K562 (cell line): Measurements from ENCODE around the gene LINGO3. TPM values are rescaled to one million over a fixed set of nuclear protein-coding genes. Genes with fewer than 3 reads are reported as not detected.

Experiments used
- ATAC-seq: fragments of 200-7000 bp; cut with Tn5 transposase; 3 replicates; pipeline ENCODE4 v1.9.1; 2020; ENCODE audit warnings: moderate library complexity
- BruUV-seq: library from RNA; stranded (reverse); fragments of 400-500 nt; replicated peaks from 2 replicates; lab custom pipeline; 2021; lab: Mats Ljungman, UMichigan
- CTCF ChIA-PET: fragments of 300-600 bp; formaldehyde crosslinking; extraction: SDS; loops from one replicate; lab custom pipeline; 2021; ENCODE audit warnings: low intra/inter-chr PET ratio; lab: Yijun Ruan, JAX
- POLR2A ChIA-PET: fragments of 300-600, 350-650 bp; sonication (Branson Sonifier 250); formaldehyde crosslinking; extraction: SDS; loops from one replicate; lab custom pipeline; 2021; ENCODE audit warnings: antibody characterized with exemption, inconsistent platforms; lab: Yijun Ruan, JAX
- DNase-seq, 4 experiments: peaks; one replicate each; pipeline versions ENCODE4 v3.0.0 to v3.0.0-alpha.2; 2011 to 2018; ENCODE audit warnings: low spot score in 3 of 4, mixed read lengths in 3 of 4; ENCODE audit errors: extremely low read depth in 1 of 4
- FAIRE-seq: peaks from 2 replicates; lab custom pipeline; 2011; peaks lifted over from hg19 to GRCh38; lab: Jason Lieb, UNC
- H2AFZ ChIP-seq: 2 replicates; pipeline ENCODE4 v1.6.0; 2011; ENCODE audit warnings: low read depth, low read length, control low read depth, inconsistent platforms
- H3K27ac ChIP-seq: fragments of 200-600 bp; 3 replicates; pipeline ENCODE4 v1.8.0; 2011; ENCODE audit warnings: low read depth, mild to moderate bottlenecking, control low read depth, inconsistent platforms, low read length, moderate library complexity, mixed read lengths; ENCODE audit errors: extremely low read depth
- H3K27me3 ChIP-seq, 2 experiments: fragments of 300-600 bp in 1 of 2; 2 replicates in 1 of 2; 3 replicates in 1 of 2; pipeline versions ENCODE4 v1.6.0 to v1.8.0; 2011; ENCODE audit warnings: inconsistent platforms in 2 of 2, low read length in 2 of 2, mild to moderate bottlenecking in 1 of 2, mixed read lengths in 1 of 2, moderate library complexity in 1 of 2; ENCODE audit not compliant: control insufficient read depth in 2 of 2, insufficient read depth in 2 of 2
- H3K36me3 ChIP-seq: fragments of 300-600 bp; 3 replicates; pipeline ENCODE4 v1.8.0; 2011; ENCODE audit warnings: mild to moderate bottlenecking, low read length, inconsistent platforms; ENCODE audit not compliant: control insufficient read depth, insufficient read depth
- H3K4me1 ChIP-seq, 2 experiments: fragments of 200-600 bp in 1 of 2; replicated peaks in 1 of 2; 2 replicates in 1 of 2; 3 replicates in 1 of 2; pipeline versions ENCODE4 v1.5.1 to v1.8.0; 2011; ENCODE audit warnings: inconsistent platforms in 2 of 2, low read length in 2 of 2, mild to moderate bottlenecking in 1 of 2, mixed read lengths in 1 of 2, moderate library complexity in 1 of 2; ENCODE audit not compliant: control insufficient read depth in 2 of 2, insufficient read depth in 2 of 2
- H3K4me2 ChIP-seq: 2 replicates; pipeline ENCODE4 v1.6.1; 2011; ENCODE audit warnings: low read length, control low read depth, inconsistent platforms, mixed read lengths; ENCODE audit not compliant: insufficient read depth
- H3K4me3 ChIP-seq: fragments of 200-600 bp; sonication (generic), shearing (Covaris generic); 2 replicates; pipeline ENCODE4 v1.5.1; 2016; ENCODE audit warnings: control low read depth, inconsistent platforms
- H3K79me2 ChIP-seq: fragments of 200-600 bp; 3 replicates; pipeline ENCODE4 v1.8.0; 2011; ENCODE audit warnings: low read length, inconsistent platforms; ENCODE audit not compliant: control insufficient read depth, insufficient read depth
- H3K9ac ChIP-seq, 2 experiments: 2 replicates each; pipeline versions ENCODE4 v1.6.0 to v1.6.1; 2011; ENCODE audit warnings: low read depth in 2 of 2, low read length in 2 of 2, control low read depth in 1 of 2, inconsistent platforms in 1 of 2, mild to moderate bottlenecking in 1 of 2, mixed read lengths in 1 of 2; ENCODE audit not compliant: insufficient read depth in 1 of 2
- H3K9me1 ChIP-seq: one replicate; pipeline ENCODE4 v1.6.0; 2011; ENCODE audit warnings: inconsistent platforms, mild to moderate bottlenecking, low read length, moderate library complexity; ENCODE audit not compliant: control insufficient read depth, insufficient read depth
- H3K9me3 ChIP-seq: replicated peaks from 2 replicates; pipeline ENCODE4 v1.5.1; 2011; ENCODE audit warnings: low read depth, low read length, inconsistent platforms; ENCODE audit not compliant: control insufficient read depth, insufficient read depth
- H4K20me1 ChIP-seq: replicated peaks from 2 replicates; pipeline ENCODE4 v1.6.1; 2011; ENCODE audit warnings: low read length, inconsistent platforms, mixed read lengths; ENCODE audit not compliant: control insufficient read depth, insufficient read depth
- ETV1 ChIP-seq: fragments of 450-650 bp; conservative IDR thresholded peaks from 2 replicates; pipeline ENCODE4 v1.6.1; 2016; ENCODE audit warnings: missing genetic modification characterization, control low read depth, low read depth, missing compliant biosample characterization
- POLR2G ChIP-seq: fragments of 200-400 bp; formaldehyde crosslinking; IDR thresholded peaks from 2 replicates; pipeline ENCODE4 v1.6.1; 2017; ENCODE audit warnings: low read depth, mild to moderate bottlenecking, antibody characterized with exemption, low read length, moderate library complexity
- RBFOX2 ChIP-seq: fragments of 200-400 bp; formaldehyde crosslinking; IDR thresholded peaks from 2 replicates; pipeline ENCODE4 v1.6.1; 2017; ENCODE audit warnings: low read depth, mild to moderate bottlenecking, low read length, moderate library complexity
- ZNF707 ChIP-seq: fragments of 250-450 bp; sonication (Bioruptor Pico); conservative IDR thresholded peaks from 2 replicates; pipeline ENCODE4 v1.8.0; 2022; ENCODE audit warnings: inconsistent platforms, mild to moderate bottlenecking, moderate library complexity
- WGBS: fragments of 100-300 bp; shearing (Covaris generic); methylation state at CpG from one replicate; pipeline ENCODE4 v1.1.6; 2016; ENCODE audit warnings: low coverage, mixed read lengths; ENCODE audit not compliant: insufficient coverage; ENCODE audit errors: missing lambda C conversion rate; 5-methylcytosine and 5-hydroxymethylcytosine counted together
- in situ Hi-C: fragments of 300-500 bp; cut with MboI; formaldehyde crosslinking; loops from 4 replicates; pipeline ENCODE4 v1.15.0; 2018; ENCODE audit warnings: inconsistent platforms, mixed read lengths
- intact Hi-C: fragments of 100-400 bp; cut with micrococcal nuclease; formaldehyde crosslinking; loops from 2 replicates; pipeline ENCODE4 v1.14.2; 2022
- polyA plus RNA-seq, 8 experiments: library from polyadenylated mRNA; depleted of rRNA in 4 of 8; stranded (reverse) in 5 of 8; unstranded in 3 of 8; fragments of >200 nt; fragmentation: Nextera tagmentation in 2 of 8; fragmentation: Illumina TruSeq in 1 of 8; extraction: Ambion mirVana in 2 of 8; extraction: Trizol in 1 of 8; gene quantifications; 2 replicates each; pipeline versions ENCODE4 v1.2.1 to v1.2.3, GENCODE V29; 2011 to 2014; ENCODE audit warnings: inconsistent platforms in 1 of 8, missing spikeins in 1 of 8
- total RNA-seq, 7 experiments: library from RNA; depleted of rRNA in 6 of 7; stranded (reverse); fragments of >200 nt in 6 of 7; fragmentation: Illumina TruSeq in 2 of 7; extraction: Trizol in 2 of 7; gene quantifications; 2 replicates each; pipeline versions ENCODE4 v1.2.1 to v1.2.3, GENCODE V29; 2011 to 2021; ENCODE audit warnings: low replicate concordance in 1 of 7
- TF ChIP-seq, protein P1 (sequence below): fragments of 250-450 bp; sonication (Bioruptor Pico); IDR thresholded peaks from 2 replicates; pipeline ENCODE4 v1.8.0; 2021; ENCODE audit warnings: borderline replicate concordance, mild to moderate bottlenecking, moderate library complexity; ENCODE audit not compliant: poor library complexity, severe bottlenecking

Gene LINGO3
- total and polyA plus RNA-seq, 9 of the 15 experiments (the other 6 are each of a cell fraction or from before 2014, with no cell fraction given), result 0.03 to 0.05 (median 0.03) TPM; not detected in 6

DNA sequence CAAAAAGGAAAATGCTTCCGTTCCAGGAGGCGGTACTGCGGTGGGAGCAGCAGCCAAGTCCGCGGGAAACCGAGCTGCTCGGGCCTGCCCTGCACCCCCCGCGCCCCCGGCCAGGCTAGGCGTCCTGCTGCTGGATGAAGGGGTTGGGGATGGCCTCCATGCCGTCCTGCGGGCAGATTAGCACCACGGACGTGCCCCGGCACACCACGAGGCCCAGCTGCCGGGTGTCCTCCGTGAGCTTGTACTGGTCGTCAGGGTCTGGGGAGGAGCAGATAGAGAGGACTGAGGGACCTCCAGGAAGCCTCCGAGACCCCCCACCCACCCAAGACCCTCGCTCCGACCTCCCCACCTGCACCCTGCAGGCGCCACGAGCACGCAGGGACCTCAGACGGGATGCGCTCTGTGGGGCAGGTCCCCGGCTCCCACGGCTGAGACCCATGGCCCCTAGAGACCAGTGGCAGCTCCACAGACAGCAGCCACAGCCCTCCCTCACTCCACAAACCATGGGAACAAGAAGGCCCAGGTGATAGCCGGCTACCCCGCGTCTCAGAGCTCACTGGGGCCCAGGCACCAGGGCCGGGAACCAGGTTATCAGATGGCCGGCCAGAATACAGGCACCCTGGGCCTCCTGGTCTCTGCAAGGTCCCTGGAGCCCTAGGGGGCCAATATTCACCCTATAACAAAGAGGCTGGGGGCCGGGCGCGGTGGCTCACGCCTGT, 13.8 kb upstream of the LINGO3 start:
- H3K4me3 ChIP-seq, result no peak overlapping the region
- intact Hi-C loops, result loop anchor here (10.0 kb wide), 1 partner anchor 63 kb away; no protein-coding TSS in a partner anchor
- no peak for DNase-seq
- H2AFZ ChIP-seq, result no peak overlapping the region
- peaks cover 3 to 52% of the 10 kb centered on the region in 2 experiments; a peak in 4 of 5 replicates for H3K4me1 ChIP-seq
- H3K36me3 ChIP-seq, result peaks cover 50% of the 10 kb centered on the region; the same call in 2 of the 3 replicates
- TF ChIP-seq POLR2G (peak; percentile 56), RBFOX2 (peak; percentile 53), ETV1 (tag) (no peak), ZNF707 (no peak)
- TF ChIP-seq, protein P1, sequence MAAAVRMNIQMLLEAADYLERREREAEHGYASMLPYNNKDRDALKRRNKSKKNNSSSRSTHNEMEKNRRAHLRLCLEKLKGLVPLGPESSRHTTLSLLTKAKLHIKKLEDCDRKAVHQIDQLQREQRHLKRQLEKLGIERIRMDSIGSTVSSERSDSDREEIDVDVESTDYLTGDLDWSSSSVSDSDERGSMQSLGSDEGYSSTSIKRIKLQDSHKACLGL (CRISPR knock-in tag), result no peak
- TF ChIP-seq, all 486 proteins: peak for 2
- POLR2A ChIA-PET, result interaction anchor here (0.6 to 1.6 kb wide), 5 partner anchors 16 to 88 kb away, joined by 3 to 6 read pairs (median 4); no protein-coding TSS in a partner anchor
- in situ Hi-C loops, result no loop called here
- BruUV-seq, result no TSS peak
- H4K20me1 ChIP-seq, result no peaks in the 10 kb centered on the region
- WGBS, result 90% methylated on average over 33 of the region's 39 CpGs
- H3K4me2 ChIP-seq, result no peak overlapping the region
- H3K27me3 ChIP-seq, result no peaks in the 10 kb centered on the region
- no peaks in the 10 kb centered on the region for H3K9me3 ChIP-seq
- H3K9ac ChIP-seq, result no peak overlapping the region
- ATAC-seq (no peak), FAIRE-seq (no peak)
- H3K27ac ChIP-seq, result no peak overlapping the region
- no peaks in the 10 kb centered on the region for H3K9me1 ChIP-seq
- CTCF ChIA-PET, result no interaction called here
- peaks cover 19% of the 10 kb centered on the region for H3K79me2 ChIP-seq
